Measurements from ENCODE around the gene MPND.

Gene MPND

GRCh38 chr19:4352701-4353121 lies 9.3 kb downstream of the MPND start:
- Histone ChIP-seq H2BK120ac (ENCODE audit: low read depth, low read length) (no peak overlapping the region), H3K4me2 (ENCODE audit: low read length, poor library complexity, severe bottlenecking) (no peak overlapping the region), H3K9me3 (ENCODE audit: control insufficient read depth, low read length) (no peaks in the 10 kb centered on the region), H2BK12ac (ENCODE audit: low read length in 2 of 2) (no peak overlapping the region), H3K79me1 (replicated peaks; ENCODE audit: low read length, poor library complexity, severe bottlenecking) (peaks cover 4% of the 10 kb centered on the region), H2BK15ac (ENCODE audit: low read depth, poor library complexity, severe bottlenecking) (no peak overlapping the region), H3K23ac (ENCODE audit: low read length in 2 of 2) (no peak overlapping the region), H3K27ac (ENCODE audit: low read length, poor library complexity, severe bottlenecking) (no peak overlapping the region), H3K4me1 (ENCODE audit: control insufficient read depth, insufficient read depth, low read depth, low read length) (no peaks in the 10 kb centered on the region), H2AK5ac (ENCODE audit: low read length, severe bottlenecking) (peak overlapping the region; percentile 9), H3K14ac (ENCODE audit: low read length in 2 of 2) (no peak overlapping the region), H3K4me3 (ENCODE audit: insufficient read depth in 1 of 2, low read depth in 1 of 2, low read length in 2 of 2) (no peak overlapping the region), H3K36me3 (ENCODE audit: control insufficient read depth in 1 of 2, insufficient read depth in 2 of 2, low read depth in 1 of 2, low read length in 2 of 2) (peaks cover 9 to 45% of the 10 kb centered on the region in 2 experiments), H3K27me3 (ENCODE audit: control insufficient read depth in 1 of 2, insufficient read depth in 1 of 2, low read length in 2 of 2) (no peaks in the 10 kb centered on the region), H2BK5ac (ENCODE audit: low read depth, low read length, poor library complexity, severe bottlenecking) (no peak overlapping the region), H2AFZ (ENCODE audit: low read depth, low read length) (no peak overlapping the region), H4K8ac (ENCODE audit: low read length) (peak overlapping the region; percentile 5), H3K9ac (ENCODE audit: low read length) (no peak overlapping the region), H3K18ac (ENCODE audit: low read depth in 1 of 2, low read length in 2 of 2) (no peak overlapping the region), H4K91ac (ENCODE audit: low read length) (no peak overlapping the region), H3K4ac (ENCODE audit: low read depth in 1 of 2, low read length in 2 of 2) (no peak overlapping the region)
- 35% methylated on average over 9 of the region's 9 CpGs for WGBS
- peak; percentile 73 for DNase-seq

- Histone ChIP-seq H3K9ac (ENCODE audit: low read length) (no peak overlapping the region), H3K36me3 (ENCODE audit: control insufficient read depth in 1 of 2, insufficient read depth in 2 of 2, low read depth in 1 of 2, low read length in 2 of 2) (peaks cover 23 to 59% of the 10 kb centered on the region in 2 experiments), H2BK5ac (ENCODE audit: low read depth, low read length, poor library complexity, severe bottlenecking) (no peak overlapping the region), H2AFZ (ENCODE audit: low read depth, low read length) (no peak overlapping the region), H3K79me1 (replicated peaks; ENCODE audit: low read length, poor library complexity, severe bottlenecking) (peaks cover 4% of the 10 kb centered on the region), H2BK15ac (ENCODE audit: low read depth, poor library complexity, severe bottlenecking) (no peak overlapping the region), H3K23ac (ENCODE audit: low read length in 2 of 2) (no peak overlapping the region), H4K8ac (ENCODE audit: low read length) (no peak overlapping the region), H3K9me3 (ENCODE audit: control insufficient read depth, low read length) (no peaks in the 10 kb centered on the region), H3K27me3 (ENCODE audit: control insufficient read depth in 1 of 2, insufficient read depth in 1 of 2, low read length in 2 of 2) (no peaks in the 10 kb centered on the region), H2BK120ac (ENCODE audit: low read depth, low read length) (no peak overlapping the region), H2AK5ac (ENCODE audit: low read length, severe bottlenecking) (no peak overlapping the region), H3K4ac (ENCODE audit: low read depth in 1 of 2, low read length in 2 of 2) (no peak overlapping the region), H3K27ac (ENCODE audit: low read length, poor library complexity, severe bottlenecking) (no peak overlapping the region), H3K4me1 (ENCODE audit: control insufficient read depth, insufficient read depth, low read depth, low read length) (peaks cover 5% of the 10 kb centered on the region), H3K4me2 (ENCODE audit: low read length, poor library complexity, severe bottlenecking) (no peak overlapping the region), H4K91ac (ENCODE audit: low read length) (no peak overlapping the region), H3K18ac (ENCODE audit: low read depth in 1 of 2, low read length in 2 of 2) (no peak overlapping the region), H2BK12ac (ENCODE audit: low read length in 2 of 2) (no peak overlapping the region), H3K4me3 (ENCODE audit: insufficient read depth in 1 of 2, low read depth in 1 of 2, low read length in 2 of 2) (no peak overlapping the region), H3K14ac (ENCODE audit: low read length in 2 of 2) (no peak overlapping the region)
- no peak for DNase-seq
- WGBS = 93% methylated on average over 12 of the region's 12 CpGs
Measured at GRCh38 chr19:4354282-4354681, 10.9 kb downstream of the MPND start.

GRCh38 chr19:4354897-4355296 lies 11.5 kb downstream of the MPND start:
- Histone ChIP-seq H3K23ac (ENCODE audit: low read length in 2 of 2) (no peak overlapping the region), H2BK15ac (ENCODE audit: low read depth, poor library complexity, severe bottlenecking) (no peak overlapping the region), H3K27me3 (ENCODE audit: control insufficient read depth in 1 of 2, insufficient read depth in 1 of 2, low read length in 2 of 2) (no peaks in the 10 kb centered on the region), H3K9ac (ENCODE audit: low read length) (no peak overlapping the region), H2BK5ac (ENCODE audit: low read depth, low read length, poor library complexity, severe bottlenecking) (no peak overlapping the region), H4K91ac (ENCODE audit: low read length) (no peak overlapping the region), H3K27ac (ENCODE audit: low read length, poor library complexity, severe bottlenecking) (no peak overlapping the region), H3K79me1 (replicated peaks; ENCODE audit: low read length, poor library complexity, severe bottlenecking) (peaks cover 4% of the 10 kb centered on the region), H2AFZ (ENCODE audit: low read depth, low read length) (no peak overlapping the region), H3K9me3 (ENCODE audit: control insufficient read depth, low read length) (no peaks in the 10 kb centered on the region), H3K36me3 (ENCODE audit: control insufficient read depth in 1 of 2, insufficient read depth in 2 of 2, low read depth in 1 of 2, low read length in 2 of 2) (peaks cover 29 to 65% of the 10 kb centered on the region in 2 experiments), H2AK5ac (ENCODE audit: low read length, severe bottlenecking) (no peak overlapping the region), H3K18ac (ENCODE audit: low read depth in 1 of 2, low read length in 2 of 2) (no peak overlapping the region), H3K4ac (ENCODE audit: low read depth in 1 of 2, low read length in 2 of 2) (no peak overlapping the region), H3K4me2 (ENCODE audit: low read length, poor library complexity, severe bottlenecking) (no peak overlapping the region), H2BK12ac (ENCODE audit: low read length in 2 of 2) (no peak overlapping the region), H2BK120ac (ENCODE audit: low read depth, low read length) (no peak overlapping the region), H3K14ac (ENCODE audit: low read length in 2 of 2) (no peak overlapping the region), H3K4me3 (ENCODE audit: insufficient read depth in 1 of 2, low read depth in 1 of 2, low read length in 2 of 2) (no peak overlapping the region), H3K4me1 (ENCODE audit: control insufficient read depth, insufficient read depth, low read depth, low read length) (peaks cover 11% of the 10 kb centered on the region), H4K8ac (ENCODE audit: low read length) (no peak overlapping the region)
- WGBS = 93% methylated on average over 17 of the region's 17 CpGs
- DNase-seq = no peak

GRCh38 chr19:4357095-4357797 lies 13.9 kb downstream of the MPND start:
- H3K18ac ChIP-seq (ENCODE audit: low read depth in 1 of 2, low read length in 2 of 2) = no peak overlapping the region
- no peak overlapping the region for H3K27ac ChIP-seq (ENCODE audit: low read length, poor library complexity, severe bottlenecking)
- peaks cover 33% of the 10 kb centered on the region for H3K4me1 ChIP-seq (ENCODE audit: control insufficient read depth, insufficient read depth, low read depth, low read length)
- H3K23ac ChIP-seq (ENCODE audit: low read length in 2 of 2) = no peak overlapping the region
- peaks cover 47 to 79% of the 10 kb centered on the region in 2 experiments for H3K36me3 ChIP-seq (ENCODE audit: control insufficient read depth in 1 of 2, insufficient read depth in 2 of 2, low read depth in 1 of 2, low read length in 2 of 2)
- H2BK12ac ChIP-seq (ENCODE audit: low read length in 2 of 2) = no peak overlapping the region
- DNase-seq = no peak
- H3K27me3 ChIP-seq (ENCODE audit: control insufficient read depth in 1 of 2, insufficient read depth in 1 of 2, low read length in 2 of 2) = no peaks in the 10 kb centered on the region
- H3K4ac ChIP-seq (ENCODE audit: low read depth in 1 of 2, low read length in 2 of 2) = no peak overlapping the region
- H2BK120ac ChIP-seq (ENCODE audit: low read depth, low read length) = no peak overlapping the region
- no peak overlapping the region for H3K14ac ChIP-seq (ENCODE audit: low read length in 2 of 2)
- no peaks in the 10 kb centered on the region for H3K9me3 ChIP-seq (ENCODE audit: control insufficient read depth, low read length)
- H3K4me3 ChIP-seq (ENCODE audit: insufficient read depth in 1 of 2, low read depth in 1 of 2, low read length in 2 of 2) = no peak overlapping the region
- H3K4me2 ChIP-seq (ENCODE audit: low read length, poor library complexity, severe bottlenecking) = no peak overlapping the region
- H2BK15ac ChIP-seq (ENCODE audit: low read depth, poor library complexity, severe bottlenecking) = peak overlapping the region; percentile 15
- H3K9ac ChIP-seq (ENCODE audit: low read length) = no peak overlapping the region
- no peak overlapping the region for H2AK5ac ChIP-seq (ENCODE audit: low read length, severe bottlenecking)
- H2BK5ac ChIP-seq (ENCODE audit: low read depth, low read length, poor library complexity, severe bottlenecking) = no peak overlapping the region
- no peak overlapping the region for H4K91ac ChIP-seq (ENCODE audit: low read length)
- no peak overlapping the region for H2AFZ ChIP-seq (ENCODE audit: low read depth, low read length)
- H3K79me1 ChIP-seq (replicated peaks; ENCODE audit: low read length, poor library complexity, severe bottlenecking) = peaks cover 7% of the 10 kb centered on the region
- peak overlapping the region; percentile 33 for H4K8ac ChIP-seq (ENCODE audit: low read length)
- WGBS = 95% methylated on average over 18 of the region's 23 CpGs

Data from mesenchymal stem cell (in vitro differentiated cells and primary cell).